Activated naive CD4-positive, alpha-beta T cell treated with Interleukin-2 at 50 U/mL for 16 hours (primary cell): ENCODE measurements around the gene VWA7.
A peak's percentile ranks its signal among the peaks of the same experiment; 100 is the strongest.
"Not testable (repeated sequence)": the region's sequence is repeated elsewhere in the genome, so short reads cannot be mapped to it uniquely, and the experiment has no call there.

ENCODE experiments used
- DNase-seq: peaks from one replicate; pipeline ENCODE4 v3.0.0-alpha.2; 2020

Gene VWA7

DNA sequence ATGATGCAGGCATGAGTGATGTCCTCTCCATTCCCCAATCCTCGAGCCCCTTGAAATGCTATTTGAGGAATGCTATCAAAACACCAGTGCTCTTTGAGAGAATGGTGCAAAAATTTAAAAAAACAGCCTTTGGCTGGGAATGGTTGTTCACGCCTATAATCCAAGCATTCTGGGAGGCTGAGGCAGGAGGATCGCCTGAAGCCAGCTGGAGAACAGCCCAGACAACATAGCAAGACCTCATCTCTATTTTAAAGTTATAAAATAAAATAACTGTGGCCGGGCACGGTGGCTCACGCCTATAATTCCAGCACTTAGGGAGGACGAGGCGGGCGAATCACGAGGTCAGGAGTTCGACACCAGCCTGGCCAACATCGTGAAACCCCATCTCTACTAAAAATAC, 22.7 kb upstream of the VWA7 start:
- DNase-seq: no peak

DNA sequence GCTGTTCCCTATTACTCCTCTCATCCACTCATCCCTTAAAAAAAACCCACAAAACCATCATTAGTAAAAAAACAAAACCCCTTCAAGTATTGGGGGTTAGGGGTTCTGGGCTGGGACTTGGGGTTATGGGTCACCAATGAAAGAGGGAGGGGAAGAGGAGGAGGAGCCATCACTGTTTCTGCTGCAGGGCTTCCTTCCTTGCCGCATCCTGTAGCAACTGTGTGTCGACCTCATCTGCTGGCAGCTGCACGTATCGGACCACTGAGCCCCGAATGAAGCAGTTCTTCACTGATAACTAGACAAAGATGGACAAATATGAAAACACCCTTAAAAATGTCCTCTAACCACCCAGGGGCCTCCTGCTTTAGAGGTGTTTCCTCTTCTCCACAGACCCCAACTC, 20.5 kb upstream of the VWA7 start:
- DNase-seq: peak; percentile 16

DNA sequence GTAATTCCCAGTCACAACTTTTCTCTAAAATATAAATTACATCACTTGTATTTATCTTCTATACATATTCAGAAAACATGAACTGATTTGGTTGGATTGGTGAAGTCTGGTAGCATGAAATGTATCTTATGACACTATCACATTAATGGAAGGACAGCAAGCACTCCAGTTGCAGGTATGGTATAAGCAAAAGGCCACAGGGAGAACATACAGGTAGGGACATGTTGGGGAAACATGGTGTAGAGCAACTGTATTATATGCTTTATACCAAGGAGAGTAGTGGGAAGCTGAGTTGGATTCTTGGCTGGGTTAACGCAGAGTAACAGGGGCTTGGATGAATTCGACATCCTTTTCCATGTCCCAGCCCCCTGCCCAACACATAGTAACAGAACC, 19.9 kb upstream of the VWA7 start:
- no peak for DNase-seq

DNA sequence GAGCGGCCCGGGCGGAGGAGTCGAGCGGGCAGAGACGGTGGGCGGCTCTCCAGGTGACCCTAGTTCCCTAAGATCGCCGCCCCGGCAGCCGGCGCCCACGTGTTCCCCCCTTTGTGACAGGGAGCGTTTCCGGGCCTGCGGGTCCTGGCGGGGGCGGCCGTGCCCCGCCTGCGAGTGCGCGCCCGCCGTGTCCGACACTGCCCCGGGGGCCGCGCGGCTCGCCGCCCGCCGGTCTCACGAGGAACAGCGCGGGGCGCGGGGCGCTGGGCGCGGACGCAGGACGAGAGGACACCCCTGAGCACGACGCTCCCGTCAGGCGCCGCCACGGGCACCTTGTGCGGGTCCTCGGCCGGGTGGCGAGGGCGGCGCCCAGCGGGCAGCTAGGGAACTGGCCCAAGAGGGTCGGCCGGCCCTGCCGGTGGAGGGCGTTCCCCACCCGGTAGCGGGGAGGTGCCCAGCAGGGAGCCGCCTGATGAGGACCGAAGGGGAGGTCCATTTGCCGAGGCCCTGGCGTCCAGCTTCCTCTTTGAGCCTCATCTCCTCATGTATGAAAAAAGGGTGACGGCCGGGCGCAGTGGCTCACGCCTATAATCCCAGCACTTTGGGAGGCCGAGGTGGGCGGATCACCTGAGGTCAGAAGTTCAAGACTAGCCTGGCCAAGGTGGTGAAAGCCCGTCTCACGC, 18.6 kb upstream of the VWA7 start, which contains the start of gene VARS1:
Gene VARS1, minus strand, starts transcription at position 137 of the 683 bp plus-strand sequence. CDS start 535 bp downstream, outside the sequence.
- DNase-seq: peak; percentile 85

DNA sequence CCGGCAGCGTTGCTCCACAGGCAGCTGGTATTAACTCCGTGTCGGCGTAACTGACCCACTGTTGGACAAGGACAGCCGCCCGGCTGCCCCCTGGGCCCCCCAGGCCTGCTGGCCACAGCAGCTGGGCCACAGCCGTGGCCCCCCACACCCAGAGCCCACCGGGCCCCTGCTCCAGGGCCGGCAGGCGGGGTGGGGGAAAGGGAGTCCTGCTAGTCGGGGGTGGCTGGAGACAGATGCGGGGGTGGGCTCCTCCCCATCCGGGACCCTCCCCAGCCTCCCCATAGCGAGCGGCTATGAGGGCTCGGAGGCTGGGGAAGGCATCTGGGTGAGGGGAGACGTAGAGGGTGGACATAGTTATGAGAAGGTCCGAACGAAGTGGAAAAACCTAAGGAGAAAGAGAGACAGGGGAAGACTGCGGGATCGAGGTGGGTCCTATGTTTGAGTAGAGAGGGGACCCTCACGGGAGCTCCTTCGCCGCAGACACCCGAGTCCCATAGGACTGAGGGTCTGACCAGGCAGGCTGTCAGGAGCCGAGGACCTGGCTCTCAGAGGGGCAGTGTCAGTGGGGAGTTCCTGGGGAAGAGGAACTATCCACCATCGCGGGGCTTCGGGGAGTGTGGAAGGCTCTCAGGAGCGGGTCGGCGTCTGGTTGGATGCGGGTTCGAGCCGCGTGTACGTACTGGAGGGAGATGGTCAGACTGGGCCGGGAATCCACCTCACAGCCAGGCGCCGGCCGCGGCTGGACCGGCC, 17.9 kb upstream of the VWA7 start:
- DNase-seq: no peak

DNA sequence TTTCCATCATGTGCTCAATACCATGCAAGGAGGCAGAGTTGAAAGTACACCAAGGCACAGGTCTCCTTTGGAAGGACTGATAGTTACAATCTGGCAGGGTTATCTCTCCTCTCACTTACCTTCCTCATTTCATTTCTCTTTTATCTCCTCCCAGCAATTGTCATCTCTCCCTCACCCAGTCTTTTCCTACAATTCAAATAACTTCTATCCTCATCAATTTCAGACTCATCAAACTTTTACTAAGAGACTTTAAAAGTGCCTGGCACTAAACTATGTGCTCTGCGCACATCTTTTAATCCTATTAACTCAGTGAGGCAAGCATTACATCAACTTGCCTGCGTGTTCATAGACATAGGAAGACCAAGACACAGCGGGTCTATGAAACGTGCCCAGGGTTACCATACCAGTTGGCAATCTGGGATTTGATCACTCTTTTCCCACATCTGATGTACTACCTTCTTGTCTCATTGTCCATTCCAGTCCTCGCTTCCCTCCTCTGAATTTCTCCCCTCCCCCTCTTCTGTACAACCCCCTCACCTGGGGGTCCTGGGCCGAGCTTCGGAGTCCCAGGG, 17.3 kb upstream of the VWA7 start:
- no peak for DNase-seq

DNA sequence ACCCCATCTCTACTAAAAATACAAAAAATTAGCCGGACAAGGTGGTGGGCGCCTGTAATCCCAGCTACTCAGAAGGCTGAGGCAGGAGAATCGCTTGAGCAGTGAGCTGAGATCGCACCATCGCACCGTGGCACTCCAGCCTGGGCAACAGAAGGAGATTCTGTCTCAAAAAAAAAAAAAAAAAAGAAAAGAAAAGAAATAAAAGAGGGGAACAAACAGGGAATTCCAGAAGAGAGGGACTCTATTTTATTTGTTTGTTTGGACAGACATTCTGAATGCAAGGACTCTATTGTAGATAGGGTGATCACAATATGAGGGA, 16.8 kb upstream of the VWA7 start:
- DNase-seq: not testable (repeated sequence)

DNA sequence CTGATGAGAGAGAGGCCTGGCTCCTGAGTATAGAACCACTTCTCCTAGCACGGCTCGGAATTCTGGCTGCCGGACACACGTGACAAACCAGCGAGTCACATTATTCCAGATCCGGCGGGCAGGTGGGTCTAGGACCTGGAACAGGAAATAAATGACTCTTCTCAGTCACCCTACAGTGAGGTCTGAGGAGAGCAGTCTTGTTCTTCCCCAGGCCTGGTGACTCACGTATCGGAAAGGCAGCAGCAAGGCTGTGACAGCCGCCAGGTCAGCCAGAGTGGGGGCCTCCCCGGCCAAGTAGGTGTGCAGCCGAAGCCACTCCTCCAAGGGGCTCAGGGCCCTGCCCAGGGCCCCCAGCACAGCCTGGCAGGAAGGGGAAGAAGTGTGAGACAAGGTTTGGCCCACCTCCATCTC, 15.6 kb upstream of the VWA7 start:
- peak; percentile 22 for DNase-seq

DNA sequence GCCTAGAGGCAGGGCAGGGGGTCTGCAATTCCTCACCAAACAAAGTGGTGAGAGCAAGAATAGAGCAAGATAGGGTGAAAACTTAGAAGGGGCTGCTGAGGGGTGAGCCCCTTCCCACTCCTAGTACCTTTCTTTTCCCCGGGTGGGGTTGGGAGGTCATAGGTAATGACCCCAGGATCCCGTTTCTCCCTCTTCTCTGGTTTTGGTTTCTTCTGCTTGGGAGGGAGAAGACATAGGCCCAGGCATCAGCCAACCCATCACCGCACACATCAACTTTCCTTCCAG, 14.9 kb upstream of the VWA7 start:
- no peak for DNase-seq

DNA sequence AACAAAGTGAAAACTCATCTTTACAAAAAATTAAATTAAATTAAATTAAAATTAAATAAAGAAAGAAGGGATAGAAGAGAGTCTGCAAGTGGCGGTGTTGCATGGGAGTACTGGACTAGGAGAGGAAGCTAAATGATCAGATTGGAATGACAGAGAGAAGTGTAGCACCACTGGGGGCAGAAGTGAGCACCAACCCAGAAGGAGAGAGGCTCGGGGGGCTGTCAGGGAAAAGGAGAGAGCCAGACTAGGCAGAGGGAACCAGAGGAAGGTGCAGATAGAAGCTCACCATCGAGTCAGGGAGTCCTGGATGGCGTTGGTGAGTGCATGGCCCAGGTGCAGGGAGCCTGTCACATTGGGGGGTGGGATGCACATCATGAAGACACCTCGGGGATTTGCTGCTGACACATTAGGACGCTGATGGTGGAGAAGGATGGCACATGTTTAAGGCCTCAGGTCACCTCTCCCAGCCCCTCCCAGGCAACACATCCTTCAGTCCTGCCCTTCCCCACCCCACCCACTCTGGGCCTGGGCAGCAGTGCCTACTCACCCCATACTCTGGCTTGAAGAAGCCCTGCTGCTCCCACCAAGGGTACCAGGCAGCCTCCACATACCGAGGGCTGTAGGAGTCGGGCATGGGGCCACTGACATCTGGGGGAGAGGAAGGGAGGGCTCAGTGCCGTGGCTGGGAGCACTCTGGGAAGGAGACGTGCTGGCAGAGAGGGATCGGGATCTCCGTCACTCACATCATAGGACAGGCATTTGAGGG, 14.4 kb upstream of the VWA7 start:
- DNase-seq: peak; percentile 41

DNA sequence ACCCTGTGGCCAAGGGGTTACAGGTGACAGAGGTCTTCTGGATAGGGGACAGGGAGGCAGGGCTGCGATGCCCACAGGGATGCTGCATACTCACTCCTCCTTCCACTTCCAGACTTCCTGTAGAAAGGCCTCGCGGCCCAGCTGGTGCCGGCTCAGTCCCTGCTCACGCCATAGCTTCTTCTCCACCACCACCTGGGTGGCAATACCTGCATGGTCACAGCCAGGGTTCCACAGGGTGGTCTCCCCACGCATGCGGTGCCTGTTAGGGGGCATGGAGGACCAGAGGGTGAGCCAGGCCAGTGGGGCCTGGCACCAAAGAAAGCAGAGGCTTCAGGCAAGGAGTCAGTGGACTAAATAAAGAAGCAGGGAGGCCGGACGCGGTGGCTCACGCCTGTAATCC, 8.3 kb upstream of the VWA7 start:
- DNase-seq: no peak

DNA sequence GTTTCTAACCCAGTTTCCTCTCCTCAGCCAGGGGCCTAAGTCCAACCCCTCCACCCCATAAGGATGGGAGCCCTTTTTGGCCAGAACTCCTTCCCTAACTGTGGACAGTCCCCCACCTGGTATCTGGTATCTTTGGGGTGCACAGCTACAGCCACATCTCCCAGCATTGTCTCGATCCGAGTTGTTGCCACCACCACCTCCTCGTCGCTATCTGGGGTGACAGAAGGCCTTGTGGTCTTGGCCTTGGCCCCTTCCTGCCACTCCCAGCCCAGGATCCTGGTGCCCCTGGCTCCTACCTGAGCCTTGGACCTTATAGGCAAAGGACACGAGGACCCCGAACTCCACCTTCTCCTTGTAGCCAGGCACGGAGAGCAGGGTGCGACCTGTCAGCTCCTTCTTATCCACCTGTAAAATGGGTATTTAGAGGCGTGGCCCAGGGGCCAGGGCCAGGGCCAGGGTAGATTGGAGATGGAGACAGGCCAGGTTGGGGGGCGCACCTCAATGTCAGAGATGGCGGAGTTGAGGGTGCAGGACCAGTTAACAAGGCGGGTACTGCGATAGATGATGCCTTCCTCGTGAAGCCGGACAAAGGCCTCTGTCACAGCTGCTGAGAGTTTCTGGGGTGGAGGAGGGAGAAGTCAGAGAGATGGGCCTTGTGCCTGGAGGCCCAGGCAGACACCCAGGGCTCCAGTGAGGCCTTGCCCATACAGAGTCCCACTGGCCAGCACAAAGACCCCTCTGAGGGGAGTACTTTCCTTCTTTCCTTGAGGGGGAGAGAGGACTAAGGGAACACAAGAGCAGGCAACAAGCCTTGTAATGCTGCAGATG, 7.2 kb upstream of the VWA7 start:
- no peak for DNase-seq

DNA sequence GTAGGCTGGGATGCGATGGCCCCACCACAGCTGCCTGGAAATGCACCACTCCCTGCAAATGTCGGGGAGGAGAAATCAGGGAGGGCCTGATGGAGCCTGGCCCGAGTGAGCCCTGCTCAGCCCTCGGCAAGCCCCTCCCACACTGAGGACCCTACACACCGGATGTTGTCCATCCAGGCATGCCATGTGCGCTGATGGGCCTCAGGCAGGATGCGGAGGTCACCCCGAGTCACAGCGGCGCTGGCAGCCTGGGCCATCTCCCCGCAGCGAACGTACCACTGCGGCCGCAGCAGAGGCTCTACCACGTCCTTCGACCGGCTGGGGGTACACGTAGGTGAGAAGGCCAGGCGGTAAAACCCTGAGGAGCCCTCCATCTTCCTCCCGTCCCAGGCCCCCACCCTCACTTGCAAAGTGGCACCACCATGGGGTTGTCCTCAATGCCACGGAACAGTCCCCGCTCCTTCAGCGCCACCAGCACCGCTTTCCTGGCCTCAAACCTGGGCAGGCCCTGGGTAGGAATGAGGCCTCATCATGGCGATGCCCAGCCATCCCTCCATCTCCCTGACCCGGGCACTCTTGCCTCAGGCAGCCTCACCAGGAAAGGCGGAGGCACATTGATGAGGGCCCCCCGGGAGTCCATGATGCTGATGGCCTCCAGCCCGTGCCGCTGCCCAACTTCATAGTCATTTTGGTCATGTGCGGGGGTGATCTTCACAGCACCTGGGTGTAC, 5.2 kb upstream of the VWA7 start:
- DNase-seq: no peak

DNA sequence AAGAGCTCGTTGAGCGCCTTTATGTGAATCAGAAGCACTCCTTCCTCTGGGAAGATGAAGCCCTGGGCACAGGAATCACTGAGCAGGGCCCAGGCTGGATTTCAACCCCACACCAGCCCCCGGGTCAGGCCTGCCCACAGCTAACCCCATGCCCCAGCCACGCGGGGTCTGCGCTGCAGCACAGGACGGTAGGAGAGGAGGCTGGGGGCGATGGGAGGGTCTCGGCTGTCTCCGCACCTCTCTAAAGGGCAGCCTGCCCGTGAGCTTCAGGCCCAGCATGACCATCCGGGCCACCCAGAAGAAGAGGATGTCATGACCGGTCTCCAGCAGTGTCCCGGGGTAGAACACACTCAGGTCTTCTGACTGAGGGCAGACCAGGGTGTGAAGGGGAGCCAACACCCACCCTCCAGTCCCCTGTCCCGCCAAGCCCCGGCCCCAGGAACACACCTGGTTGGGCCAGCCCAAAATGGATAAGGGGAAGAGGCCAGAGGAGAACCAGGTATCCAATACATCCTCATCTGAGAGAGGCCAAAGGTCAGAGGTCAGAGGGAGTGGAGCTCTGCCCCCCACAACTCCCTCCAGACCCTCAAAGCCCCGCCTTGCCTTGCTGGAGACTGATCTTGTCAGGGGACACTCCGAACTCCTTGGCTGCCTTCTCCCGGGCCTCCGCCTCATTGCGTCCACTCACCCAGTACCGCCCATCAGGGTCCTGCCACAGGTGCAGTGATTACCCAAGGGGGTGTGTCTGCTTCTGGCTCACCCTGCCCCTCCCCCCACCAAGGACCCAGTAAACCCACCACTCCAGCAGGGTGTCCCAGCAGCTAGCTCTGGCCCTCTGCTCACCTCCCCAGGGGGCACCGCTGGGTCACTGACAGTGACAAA, 4.4 kb upstream of the VWA7 start:
- no peak for DNase-seq

DNA sequence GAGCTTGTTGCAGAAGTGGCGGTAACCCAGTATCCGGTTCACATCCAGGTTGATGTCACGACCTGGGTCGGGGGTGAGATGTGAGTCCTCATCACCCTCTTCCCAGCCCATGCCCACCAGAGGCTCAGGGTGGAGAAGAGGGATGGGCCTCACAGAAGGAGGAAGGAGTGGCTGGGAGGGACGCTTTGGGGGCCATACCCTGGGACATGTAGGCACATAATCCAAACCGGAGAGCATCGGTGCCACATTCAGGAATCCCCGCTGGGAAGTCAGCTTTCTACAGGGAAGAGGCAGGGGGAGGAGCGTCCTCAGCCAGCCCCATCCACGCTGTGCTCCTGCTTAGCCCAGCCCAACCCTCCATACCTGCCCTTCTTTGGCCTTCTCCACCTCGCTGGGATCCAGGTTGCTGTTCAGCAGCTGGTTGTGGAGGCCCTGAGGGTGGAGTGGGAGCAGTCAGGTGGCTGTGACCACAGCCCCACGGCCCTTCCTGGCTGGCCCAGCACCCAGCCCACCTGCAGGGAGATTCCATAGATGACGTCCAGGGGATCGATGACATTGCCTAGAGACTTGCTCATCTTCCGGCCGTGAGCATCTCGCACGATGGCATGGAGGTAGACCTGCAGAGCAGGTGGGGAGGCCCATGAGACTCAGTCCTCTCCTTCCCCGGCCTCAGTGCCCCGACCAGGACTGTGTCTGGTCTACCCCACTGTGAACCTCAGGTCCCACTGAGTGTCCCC, 3.5 kb upstream of the VWA7 start:
- DNase-seq: no peak

DNA sequence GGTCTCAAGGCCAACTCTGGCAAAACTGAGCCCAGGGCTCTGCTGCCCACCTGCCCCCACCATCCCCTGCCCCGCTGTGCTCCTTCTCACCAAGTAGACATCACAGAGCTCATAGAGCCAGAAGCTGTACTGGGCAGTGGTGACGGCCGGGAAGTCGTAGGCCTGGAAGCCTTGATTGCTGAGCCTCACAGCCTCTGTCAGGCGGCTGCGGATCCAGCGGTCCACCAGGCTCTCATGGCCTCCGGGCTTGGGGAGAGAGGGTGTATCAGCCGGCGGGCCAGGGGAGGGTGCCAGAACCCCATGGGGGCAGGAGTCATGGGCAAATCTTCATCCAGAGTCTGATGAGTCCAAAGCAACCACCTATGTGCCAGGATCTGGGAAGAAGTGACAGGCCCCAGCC, 2.8 kb upstream of the VWA7 start:
- no peak for DNase-seq

DNA sequence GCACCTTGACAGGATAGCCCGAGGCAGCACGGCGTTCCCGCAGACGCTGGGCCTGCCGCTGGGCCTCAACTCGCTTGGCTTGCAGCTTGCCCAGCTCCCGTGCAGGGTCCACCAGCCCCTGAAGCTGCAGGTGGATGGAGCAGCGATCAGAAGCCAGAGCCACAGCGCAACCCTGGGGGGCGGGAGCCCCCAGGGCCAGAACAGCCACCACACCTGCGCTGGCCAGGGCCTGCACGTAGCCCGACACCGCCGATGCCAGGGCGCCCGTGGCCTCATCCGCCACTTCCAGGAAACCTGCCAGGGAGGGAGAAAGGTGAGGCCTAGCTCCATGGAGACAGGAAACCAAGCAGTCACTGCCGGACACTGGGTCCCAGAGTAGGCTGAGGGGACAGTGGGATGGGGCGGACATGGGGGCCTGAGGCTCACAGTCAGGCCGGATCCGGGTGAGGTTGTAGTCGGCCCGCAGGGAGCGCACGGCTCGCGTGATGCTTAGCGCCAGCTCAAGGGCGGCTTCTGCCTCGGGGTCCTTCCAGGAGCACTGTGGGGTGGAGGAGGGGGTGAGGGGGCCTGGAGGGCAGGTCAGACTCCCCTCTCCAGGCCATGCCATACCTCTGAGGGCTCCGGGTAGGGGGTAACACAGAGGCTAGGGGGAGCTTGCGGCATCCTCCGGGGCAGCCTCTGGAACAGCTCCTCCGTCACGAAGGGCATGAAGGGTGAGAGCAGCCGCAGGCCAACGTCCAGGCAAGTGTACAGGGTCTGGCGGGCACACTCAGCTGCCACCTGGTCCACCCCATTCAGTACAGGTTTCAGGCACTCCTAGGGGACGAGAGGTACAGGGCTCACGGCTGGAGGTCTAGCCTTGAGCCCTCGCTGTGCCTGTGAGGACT, 2.1 kb upstream of the VWA7 start:
- no peak for DNase-seq

DNA sequence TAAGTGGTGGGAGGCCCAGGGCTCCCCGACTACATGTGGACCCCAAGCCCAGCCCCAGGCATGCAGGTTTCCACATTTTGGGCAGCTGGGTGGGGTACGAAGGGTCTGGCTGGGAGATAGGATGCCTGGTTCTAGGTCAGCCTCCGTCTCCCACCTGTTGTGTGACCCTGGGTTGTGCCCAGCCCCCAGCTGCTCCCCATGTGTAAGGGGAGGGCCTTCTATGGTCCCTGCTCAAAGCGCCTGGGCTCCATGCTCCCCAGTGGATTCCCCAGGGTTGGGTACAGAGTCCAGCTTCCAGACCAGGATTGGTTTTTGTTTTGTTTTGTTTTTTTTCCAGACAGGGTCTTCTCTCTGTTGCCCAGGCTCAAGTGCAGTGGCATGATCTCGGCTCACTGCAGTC, 1.1 kb upstream of the VWA7 start:
- no peak for DNase-seq

DNA sequence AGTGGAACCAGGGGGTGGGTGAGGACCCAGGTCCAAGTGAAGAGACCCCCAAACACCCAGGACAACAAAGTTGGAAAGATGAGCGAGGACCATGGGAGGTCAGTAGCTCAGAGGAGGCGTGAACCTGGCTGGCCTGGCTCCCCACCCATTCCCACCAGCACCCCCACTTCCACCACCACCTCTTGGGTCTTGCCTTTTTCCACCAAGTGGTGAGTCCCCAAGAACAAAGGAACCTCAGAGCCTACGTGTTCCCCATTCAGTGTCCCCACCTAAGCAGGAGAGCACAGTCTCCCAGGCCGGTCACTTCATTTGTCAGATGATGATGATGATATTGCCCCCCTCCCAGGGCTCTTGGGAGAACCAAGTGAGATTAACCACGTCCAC, 531 bp upstream of the VWA7 start:
- no peak for DNase-seq
